Stomach (tissue), 9 donors: Measurements from ENCODE around the gene FOS. TPM values are rescaled to one million over a fixed set of nuclear protein-coding genes. Genes with fewer than 3 reads are reported as not detected.

Source experiments
- DNase-seq, 2 donors: peaks; one replicate each; pipeline versions ENCODE4 v3.0.0 to v3.0.0-alpha.2; 2013 to 2019
- H3K27ac ChIP-seq, 5 donors: fragments of 200-600 bp in 4 of 5; sonication (generic) in 4 of 5; one replicate each; pipeline ENCODE4 v1.5.1; 2013 to 2019; ENCODE audit warnings: mild to moderate bottlenecking in 1 of 5, moderate library complexity in 1 of 5
- H3K27me3 ChIP-seq, 3 donors: fragments of 200-600 bp; sonication (generic); one replicate each; pipeline ENCODE4 v1.5.1; 2017 to 2019; ENCODE audit warnings: mixed run types in 1 of 3
- H3K36me3 ChIP-seq, 4 donors: fragments of 200-600 bp; sonication (generic); 1 replicate in 3 of 4; 2 replicates in 1 of 4; pipeline ENCODE4 v1.5.1; 2016 to 2019
- H3K4me1 ChIP-seq, 4 donors: fragments of 200-600 bp; sonication (generic); one replicate each; pipeline ENCODE4 v1.5.1; 2016 to 2019
- H3K4me3 ChIP-seq, 4 donors: fragments of 200-600 bp; sonication (generic) in 3 of 4; one replicate each; pipeline ENCODE4 v1.5.1; 2016 to 2019; ENCODE audit warnings: mild to moderate bottlenecking in 1 of 4
- H3K9me3 ChIP-seq, 4 donors: fragments of 200-600 bp; sonication (generic); one replicate each; pipeline ENCODE4 v1.5.1; 2016 to 2019
- CTCF ChIP-seq, 7 experiments: fragments of 450-650 bp in 4 of 7; fragments of 200-600 bp in 3 of 7; sonication (generic) in 3 of 7; IDR thresholded peaks; one replicate each; pipeline ENCODE4 v1.5.1; 2016 to 2019; ENCODE audit warnings: antibody characterized with exemption in 7 of 7, control low read depth in 2 of 7, mild to moderate bottlenecking in 1 of 7
- EP300 ChIP-seq: sonication (generic); formaldehyde crosslinking; IDR thresholded peaks from one replicate; pipeline ENCODE4 v1.6.1; 2017; ENCODE audit warnings: antibody characterized with exemption
- POLR2A ChIP-seq, 4 donors: fragments of 450-650 bp; IDR thresholded peaks; one replicate each; pipeline ENCODE4 v1.6.1; 2016; ENCODE audit warnings: antibody characterized with exemption in 4 of 4, control low read depth in 2 of 4, mild to moderate bottlenecking in 1 of 4, moderate library complexity in 1 of 4
- POLR2AphosphoS5 ChIP-seq, 3 donors: sonication (generic); formaldehyde crosslinking; IDR thresholded peaks; one replicate each; pipeline ENCODE4 v1.6.1; 2016; ENCODE audit warnings: antibody characterized with exemption in 3 of 3
- WGBS, 5 donors: extraction: QIAGEN DNeasy Blood & Tissue Kit in 3 of 5; methylation state at CpG; one replicate each; pipeline versions ENCODE4 v1.1.5 to v1.1.7; 2013 to 2018; 5-methylcytosine and 5-hydroxymethylcytosine counted together
- intact Hi-C: fragments of 100-400 bp; cut with DNase I; formaldehyde crosslinking; loops from one replicate; pipeline ENCODE4 v1.15.1; 2023; ENCODE audit warnings: low total_unique reads
- polyA plus RNA-seq, 3 donors: library from polyadenylated mRNA; stranded (reverse); fragments of 200-250 nt; gene quantifications; one replicate each; pipeline ENCODE4 v1.2.3, GENCODE V29; 2013
- total RNA-seq, 5 donors: library from RNA; depleted of rRNA; stranded (reverse); fragments of >200 nt; gene quantifications; one replicate each; pipeline versions ENCODE4 v1.1.0 to v1.2.3, GENCODE V29; 2014 to 2016
- donor health status: healthy with polysubstance abuse.
- donor health status: Bipolar disorder and iron deficiency.
- donor health status: healthy.

The FOS gene
- total and polyA plus RNA-seq, 8 donors = 62.2 to 1,274 (median 213) TPM

- 76 to 88% (median 80%) methylated on average over 6 of the region's 6 CpGs for WGBS, 5 donors
- intact Hi-C loops = no loop called here
- H3K9me3 ChIP-seq = no peaks in the 10 kb centered on the region
- H3K27me3 ChIP-seq = no peaks in the 10 kb centered on the region
- no peak overlapping the region for H3K4me3 ChIP-seq
- TF ChIP-seq POLR2AphosphoS5 (IDR thresholded peaks at IDR 0.05) = no peak
- TF ChIP-seq EP300 = no peak
- no peak for TF ChIP-seq POLR2A (IDR thresholded peaks at IDR 0.05)
- no peak for TF ChIP-seq CTCF (IDR thresholded peaks at IDR 0.05)
- peaks cover 0 to 21% (median 11%) of the 10 kb centered on the region in 4 donors for H3K4me1 ChIP-seq
- no peaks in the 10 kb centered on the region for H3K36me3 ChIP-seq
- no peak overlapping the region for H3K27ac ChIP-seq
- DNase-seq = no peak
Measured at GRCh38 chr14:75247939-75248338, 30.7 kb upstream of the FOS start.

GRCh38 chr14:75249251-75249957, 29.2 kb upstream of the FOS start:
- DNase-seq = peak; percentile 59 to 81
- Histone ChIP-seq H3K4me3 (no peak overlapping the region), H3K4me1 (peaks cover 7 to 31% (median 15%) of the 10 kb centered on the region in 4 donors), H3K9me3 (no peaks in the 10 kb centered on the region), H3K27ac (peak overlapping the region in 3 of 5 donors; percentile 16 to 41 (median 23)), H3K36me3 (no peaks in the 10 kb centered on the region), H3K27me3 (no peaks in the 10 kb centered on the region)
- no peak for TF ChIP-seq EP300
- intact Hi-C loops = no loop called here
- WGBS, 5 donors = 31 to 50% (median 38%) methylated on average over 10 of the region's 10 CpGs

- H3K4me3 ChIP-seq = no peak overlapping the region
- intact Hi-C loops = no loop called here
- H3K9me3 ChIP-seq = no peaks in the 10 kb centered on the region
- no peaks in the 10 kb centered on the region for H3K36me3 ChIP-seq
- TF ChIP-seq EP300 = no peak
- TF ChIP-seq POLR2AphosphoS5 (IDR thresholded peaks at IDR 0.05) = no peak
- no peak for TF ChIP-seq POLR2A (IDR thresholded peaks at IDR 0.05)
- TF ChIP-seq CTCF (IDR thresholded peaks at IDR 0.05) = no peak
- DNase-seq = no peak
- peak overlapping the region in 2 of 5 donors; percentile 23 to 41 for H3K27ac ChIP-seq
- peaks cover 10 to 36% (median 21%) of the 10 kb centered on the region in 4 donors for H3K4me1 ChIP-seq
- no peaks in the 10 kb centered on the region for H3K27me3 ChIP-seq
- WGBS, 5 donors = 68 to 76% (median 70%) methylated on average over 2 of the region's 2 CpGs
Measured at GRCh38 chr14:75249958-75250336, 28.7 kb upstream of the FOS start.

GRCh38 chr14:75250800-75251199, 27.8 kb upstream of the FOS start:
- Histone ChIP-seq H3K36me3 (no peaks in the 10 kb centered on the region), H3K27me3 (no peaks in the 10 kb centered on the region), H3K4me3 (no peak overlapping the region), H3K27ac (no peak overlapping the region), H3K4me1 (peaks cover 10 to 40% (median 25%) of the 10 kb centered on the region in 4 donors), H3K9me3 (no peaks in the 10 kb centered on the region)
- intact Hi-C loops = no loop called here
- 51 to 79% (median 66%) methylated on average over 4 of the region's 4 CpGs for WGBS, 5 donors
- TF ChIP-seq CTCF (IDR thresholded peaks at IDR 0.05) = no peak
- DNase-seq = no peak

GRCh38 chr14:75252254-75252837, 26.3 kb upstream of the FOS start:
- 36 to 69% (median 43%) methylated on average over 9 to 10 of the region's 10 CpGs for WGBS, 5 donors
- TF ChIP-seq POLR2A (IDR thresholded peaks at IDR 0.05) = no peak
- peak in 2 of 3 donors; percentile 76 to 82 for TF ChIP-seq POLR2AphosphoS5 (IDR thresholded peaks at IDR 0.05)
- Histone ChIP-seq H3K4me1 (peaks cover 10 to 44% (median 25%) of the 10 kb centered on the region in 4 donors), H3K27ac (peak overlapping the region; percentile 55 to 84 (median 63)), H3K9me3 (no peaks in the 10 kb centered on the region), H3K27me3 (no peaks in the 10 kb centered on the region), H3K36me3 (no peaks in the 10 kb centered on the region), H3K4me3 (no peak overlapping the region)
- peak; percentile 62 to 91 for DNase-seq
- intact Hi-C loops = no loop called here
